RPMI8226 (cell line): ENCODE data around the gene NUAK1.

Experiments
- DNase-seq: peaks from one replicate; pipeline ENCODE4 v3.0.0-alpha.2; 2015

NUAK1 gene

GRCh38 chr12:106051853-106052531 is 86.8 kb downstream of the NUAK1 start:
- no peak for DNase-seq

GRCh38 chr12:106049546-106049945 is 89.2 kb downstream of the NUAK1 start:
- DNase-seq, result no peak

GRCh38 chr12:106049105-106049504 is 89.6 kb downstream of the NUAK1 start:
- DNase-seq, result no peak

- no peak for DNase-seq
These were observed 90.1 kb downstream of the NUAK1 start for GRCh38 chr12:106048676-106049075.

GRCh38 chr12:106048016-106048415 is 90.7 kb downstream of the NUAK1 start:
- DNase-seq, result no peak

- DNase-seq, result no peak
These were observed 91.8 kb downstream of the NUAK1 start for GRCh38 chr12:106046947-106047346.

GRCh38 chr12:106046301-106046846 is 92.4 kb downstream of the NUAK1 start:
- DNase-seq, result no peak

GRCh38 chr12:106045251-106045674 is 93.5 kb downstream of the NUAK1 start:
- no peak for DNase-seq

- no peak for DNase-seq
These were observed 94.0 kb downstream of the NUAK1 start for GRCh38 chr12:106044773-106045172.

- DNase-seq, result no peak
These were observed 96.7 kb downstream of the NUAK1 start for GRCh38 chr12:106042037-106042436.

GRCh38 chr12:106040521-106040920 is 98.2 kb downstream of the NUAK1 start:
- DNase-seq, result no peak

- DNase-seq, result no peak
These were observed 98.9 kb downstream of the NUAK1 start for GRCh38 chr12:106039646-106040404.

- no peak for DNase-seq
These were observed 99.5 kb downstream of the NUAK1 start for GRCh38 chr12:106039242-106039641.

- no peak for DNase-seq
These were observed 101.0 kb downstream of the NUAK1 start for GRCh38 chr12:106037524-106038298.

- DNase-seq, result no peak
These were observed 103.3 kb downstream of the NUAK1 start for GRCh38 chr12:106035421-106035820.

GRCh38 chr12:106034316-106034715 is 104.4 kb downstream of the NUAK1 start:
- no peak for DNase-seq

GRCh38 chr12:106033161-106033675 is 105.5 kb downstream of the NUAK1 start:
- no peak for DNase-seq

- DNase-seq, result no peak
These were observed 106.2 kb downstream of the NUAK1 start for GRCh38 chr12:106032623-106032925.

- no peak for DNase-seq
These were observed 106.8 kb downstream of the NUAK1 start for GRCh38 chr12:106031761-106032622.

- no peak for DNase-seq
These were observed 108.3 kb downstream of the NUAK1 start for GRCh38 chr12:106030210-106031071.

GRCh38 chr12:106029532-106029931 is 109.2 kb downstream of the NUAK1 start:
- no peak for DNase-seq
